Fibroblast of villous mesenchyme (primary cell): Measurements from ENCODE around the gene MCU. TPM values are rescaled to one million over a fixed set of nuclear protein-coding genes. Genes with fewer than 3 reads are reported as not detected.

Source experiments
- DNase-seq: peaks from one replicate; pipeline ENCODE4 v3.0.0-alpha.2; 2010; ENCODE audit warnings: low read depth
- H3K4me3 ChIP-seq: 2 replicates; pipeline ENCODE4 v1.5.1; 2011; ENCODE audit warnings: low read depth, mild to moderate bottlenecking, low read length
- total RNA-seq: library from RNA; depleted of rRNA; stranded (reverse); fragments of >200 nt; gene quantifications from 2 replicates; pipeline ENCODE4 v1.2.3, GENCODE V29; 2012
- TF ChIP-seq, protein P1 (sequence below): IDR thresholded peaks from 2 replicates; pipeline ENCODE4 v1.5.1; 2012; ENCODE audit warnings: low read depth, mild to moderate bottlenecking, low read length; ENCODE audit not compliant: insufficient read depth

MCU gene
- total RNA-seq, 1 donor = 41.9 TPM

DNA sequence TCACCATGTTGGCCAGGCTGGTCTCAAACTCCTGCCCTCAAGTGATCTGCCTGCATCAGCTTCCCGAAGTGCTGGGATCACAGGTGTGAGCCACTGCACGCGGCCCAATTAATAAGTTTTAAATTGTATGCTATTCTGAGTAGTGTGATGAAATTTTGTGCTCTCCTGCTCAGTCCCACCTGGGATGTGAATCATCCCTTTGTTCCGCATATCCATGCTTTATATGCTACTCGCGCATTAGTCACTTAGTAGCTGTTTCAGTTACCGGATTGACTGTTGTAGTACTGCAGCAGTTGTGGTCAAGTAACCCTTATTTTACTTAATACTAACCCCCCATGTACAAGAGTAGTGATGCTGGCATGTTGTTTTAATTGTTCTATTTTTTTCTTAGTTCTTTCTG is 154.3 kb downstream of the MCU start:
- TF ChIP-seq, protein P1, sequence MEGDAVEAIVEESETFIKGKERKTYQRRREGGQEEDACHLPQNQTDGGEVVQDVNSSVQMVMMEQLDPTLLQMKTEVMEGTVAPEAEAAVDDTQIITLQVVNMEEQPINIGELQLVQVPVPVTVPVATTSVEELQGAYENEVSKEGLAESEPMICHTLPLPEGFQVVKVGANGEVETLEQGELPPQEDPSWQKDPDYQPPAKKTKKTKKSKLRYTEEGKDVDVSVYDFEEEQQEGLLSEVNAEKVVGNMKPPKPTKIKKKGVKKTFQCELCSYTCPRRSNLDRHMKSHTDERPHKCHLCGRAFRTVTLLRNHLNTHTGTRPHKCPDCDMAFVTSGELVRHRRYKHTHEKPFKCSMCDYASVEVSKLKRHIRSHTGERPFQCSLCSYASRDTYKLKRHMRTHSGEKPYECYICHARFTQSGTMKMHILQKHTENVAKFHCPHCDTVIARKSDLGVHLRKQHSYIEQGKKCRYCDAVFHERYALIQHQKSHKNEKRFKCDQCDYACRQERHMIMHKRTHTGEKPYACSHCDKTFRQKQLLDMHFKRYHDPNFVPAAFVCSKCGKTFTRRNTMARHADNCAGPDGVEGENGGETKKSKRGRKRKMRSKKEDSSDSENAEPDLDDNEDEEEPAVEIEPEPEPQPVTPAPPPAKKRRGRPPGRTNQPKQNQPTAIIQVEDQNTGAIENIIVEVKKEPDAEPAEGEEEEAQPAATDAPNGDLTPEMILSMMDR = no peak
- no peak overlapping the region for H3K4me3 ChIP-seq
- peak; percentile 44 for DNase-seq

DNA sequence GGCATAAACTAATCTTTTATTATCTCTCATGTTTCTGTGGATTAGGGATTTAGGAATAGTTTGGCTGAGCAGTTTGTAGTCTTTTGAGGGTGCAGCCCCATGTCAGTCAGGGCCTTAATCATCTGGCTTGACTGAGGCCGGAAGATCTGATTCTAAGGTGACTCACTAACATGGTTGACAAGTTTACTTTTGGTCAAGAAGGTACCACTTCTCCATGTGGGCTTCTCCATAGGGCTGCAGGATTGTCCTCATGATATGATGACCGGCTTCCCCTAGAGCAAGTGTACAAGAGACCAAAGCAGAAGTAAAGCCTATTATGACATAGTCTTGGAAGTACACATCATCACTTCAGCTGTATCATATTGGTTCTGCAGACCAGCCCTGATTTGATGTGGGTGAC is 155.7 kb downstream of the MCU start:
- TF ChIP-seq, protein P1 = no peak
- no peak overlapping the region for H3K4me3 ChIP-seq
- no peak for DNase-seq

DNA sequence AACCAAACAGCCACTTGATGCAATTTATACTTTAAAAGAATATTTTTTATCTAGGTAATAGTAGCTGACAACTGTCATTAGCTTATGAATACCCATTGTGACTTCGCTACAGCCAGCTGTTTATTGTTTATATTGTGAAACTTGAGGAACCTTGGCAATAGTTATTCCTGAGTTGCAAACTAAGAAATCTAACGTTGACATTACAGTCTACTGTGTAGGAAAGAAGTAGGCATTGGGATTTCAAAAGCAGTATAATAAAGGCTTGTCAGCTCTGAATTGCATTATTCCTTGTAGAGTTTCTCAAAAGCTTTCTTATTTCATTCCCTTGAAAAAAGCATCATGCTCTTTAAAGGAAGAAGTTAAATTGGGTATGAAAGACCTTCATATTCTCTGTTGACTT is 158.9 kb downstream of the MCU start:
- TF ChIP-seq, protein P1 = no peak
- H3K4me3 ChIP-seq = no peak overlapping the region
- no peak for DNase-seq

DNA sequence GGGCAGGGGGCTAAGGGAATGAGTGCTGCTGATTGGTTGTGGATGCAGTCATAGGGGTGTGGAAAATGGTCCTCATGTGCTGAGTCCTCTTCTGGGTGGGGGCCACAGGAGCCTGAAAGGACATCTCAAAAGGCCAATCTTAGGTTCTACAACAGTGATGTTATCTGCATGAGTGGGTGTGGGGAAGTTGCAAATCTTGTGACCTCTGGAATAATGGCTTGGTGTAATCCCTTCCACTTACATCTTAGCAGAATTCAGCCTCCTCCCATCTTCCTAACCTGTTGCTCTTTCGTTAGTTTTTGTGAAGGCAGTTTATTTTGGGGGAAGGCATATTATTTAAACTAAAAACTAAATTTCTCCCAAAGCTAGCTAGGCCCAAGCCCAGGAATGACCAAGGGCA is 159.6 kb downstream of the MCU start:
- no peak overlapping the region for H3K4me3 ChIP-seq
- TF ChIP-seq, protein P1 = no peak
- DNase-seq = no peak

DNA sequence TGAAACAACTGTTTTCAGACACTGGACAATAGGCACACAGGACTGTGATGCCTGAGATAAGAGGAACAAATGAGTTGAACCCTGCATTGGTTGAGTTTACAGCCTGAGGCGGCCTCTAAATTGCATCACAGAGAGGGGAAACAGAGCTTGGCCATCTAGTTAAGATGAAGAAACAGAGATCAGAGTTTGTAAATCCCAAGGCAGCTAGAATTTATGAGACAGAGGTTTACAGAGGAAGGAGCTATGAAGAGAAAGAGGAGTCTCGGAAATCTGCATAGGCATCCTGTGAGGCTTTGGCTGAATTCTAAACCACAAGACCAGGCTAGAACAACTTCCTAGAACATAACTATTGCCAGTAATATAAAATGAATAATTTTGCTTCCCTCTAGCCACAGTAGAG is 160.6 kb downstream of the MCU start:
- H3K4me3 ChIP-seq = no peak overlapping the region
- peak; percentile 42 for DNase-seq
- TF ChIP-seq, protein P1 = no peak

DNA sequence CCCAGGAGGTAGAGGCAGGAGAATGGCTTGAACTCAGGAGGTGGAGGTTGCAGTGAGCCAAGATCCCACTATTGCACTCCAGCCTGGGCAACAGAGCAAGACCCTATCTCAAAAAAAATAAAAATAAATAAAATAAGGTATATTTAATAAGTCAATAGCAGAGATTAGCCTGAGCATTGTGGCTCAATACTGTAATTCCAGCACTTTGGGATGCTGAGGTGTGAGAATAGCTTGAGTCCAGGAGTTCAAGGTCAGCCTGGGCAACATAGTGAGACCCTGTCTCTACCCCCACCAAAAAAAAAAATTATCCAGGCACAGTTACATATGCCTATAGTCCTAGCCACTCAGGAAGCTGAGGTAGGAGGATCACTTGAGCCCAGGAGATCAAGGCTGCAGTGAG is 163.2 kb downstream of the MCU start:
- TF ChIP-seq, protein P1 = no peak
- H3K4me3 ChIP-seq = no peak overlapping the region
- no peak for DNase-seq

DNA sequence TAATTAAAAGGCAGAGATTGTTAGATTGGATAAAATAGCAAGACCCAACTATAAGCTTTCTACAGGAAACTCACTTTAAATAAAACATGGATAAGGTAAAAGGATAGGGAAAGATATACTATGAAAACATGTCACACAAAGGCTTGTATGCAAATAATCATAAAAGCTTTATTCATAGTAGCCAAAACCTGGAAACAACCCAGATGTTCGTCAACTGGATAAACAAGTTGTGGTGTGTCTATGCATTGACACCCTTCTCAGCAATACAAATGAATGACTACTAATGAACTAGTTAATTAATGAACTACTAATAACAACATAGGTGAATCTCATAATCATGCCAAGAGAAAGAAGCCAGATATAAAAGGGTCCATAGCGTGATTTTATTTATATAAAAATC is 163.8 kb downstream of the MCU start:
- H3K4me3 ChIP-seq = no peak overlapping the region
- TF ChIP-seq, protein P1 = no peak
- no peak for DNase-seq
